ENCODE data around the gene BCR. TPM values are rescaled to one million over a fixed set of nuclear protein-coding genes. Genes with fewer than 3 reads are reported as not detected.

BCR gene
- total and polyA plus RNA-seq, 2 of the 4 experiments (the other 2 are of a cell fraction): 28.9 to 44.6 TPM

- Histone ChIP-seq H2BK120ac (ENCODE audit: low read depth, low read length) (no peak overlapping the region), H2AFZ (replicated peaks; ENCODE audit: low read length, poor library complexity) (no peak overlapping the region), H3K18ac (ENCODE audit: low read depth, low read length) (no peak overlapping the region), H4K20me1 (ENCODE audit: insufficient read depth, low read length) (no peaks in the 10 kb centered on the region), H3K9ac (ENCODE audit: low read depth, low read length) (no peak overlapping the region), H3K36me3 (ENCODE audit: control insufficient read depth, insufficient read depth, low read length) (no peaks in the 10 kb centered on the region), H2BK5ac (ENCODE audit: low read depth, low read length, poor library complexity, severe bottlenecking) (no peak overlapping the region), H3K56ac (ENCODE audit: extremely low read depth, insufficient read depth, low read length) (no peak overlapping the region), H3K4me2 (ENCODE audit: low read depth, low read length) (no peak overlapping the region), H3K14ac (replicated peaks; ENCODE audit: low read depth, low read length) (no peak overlapping the region), H3K9me1 (ENCODE audit: insufficient read depth, low read length) (no peaks in the 10 kb centered on the region), H2BK15ac (ENCODE audit: low read depth, low read length) (no peak overlapping the region), H2BK20ac (ENCODE audit: low read depth, low read length) (no peak overlapping the region), H3K4me1 (ENCODE audit: control insufficient read depth, insufficient read depth, low read length) (0 out of 2 replicates have a peak, but pooled peaks cover 4% of the 10 kb centered on the region), H3K4ac (ENCODE audit: low read depth, low read length) (no peak overlapping the region), H3K27ac (ENCODE audit: insufficient read depth, low read length) (no peak overlapping the region), H4K5ac (ENCODE audit: low read depth, low read length) (no peak overlapping the region), H3K23ac (ENCODE audit: low read depth, low read length) (no peak overlapping the region), H3K79me1 (ENCODE audit: low read depth in 1 of 2, low read length in 2 of 2) (no peaks in the 10 kb centered on the region), H3K4me3 (ENCODE audit: insufficient read depth, low read depth, low read length) (no peak overlapping the region), H4K8ac (ENCODE audit: low read depth in 2 of 2, low read length in 2 of 2) (no peak overlapping the region), H2AK9ac (replicated peaks; ENCODE audit: low read depth, low read length, poor library complexity) (no peak overlapping the region), H2AK5ac (ENCODE audit: low read depth, low read length) (no peak overlapping the region), H4K91ac (ENCODE audit: insufficient read depth, low read depth, low read length) (no peak overlapping the region), H3K9me3 (ENCODE audit: control insufficient read depth, insufficient read depth, low read length) (no peaks in the 10 kb centered on the region), H3K27me3 (ENCODE audit: control insufficient read depth, insufficient read depth, low read length) (no peaks in the 10 kb centered on the region; the same call in 1 of the 2 replicates)
- no TSS peak for BruUV-seq (replicated peaks)
- POLR2A ChIA-PET (ENCODE audit: unreplicated experiment): no interaction called here
- dilution Hi-C loops (cut with HindIII; ENCODE audit: low sequenced_read_pairs, unreplicated experiment) (no loop called here), intact Hi-C loops (cut with micrococcal nuclease) (no loop called here), in situ Hi-C loops (cut with MboI; ENCODE audit: low sequenced_read_pairs) (no loop called here)
- CTCF ChIA-PET: interaction anchor here (1.0 kb wide), 1 partner anchor 12 kb away, joined by 3 read pairs; no protein-coding TSS in a partner anchor
- no peak for TF ChIP-seq RCOR1 (IDR thresholded peaks at IDR 0.05; ENCODE audit: insufficient replicate concordance, low read length)
- TF ChIP-seq MXI1 (IDR thresholded peaks at IDR 0.05; ENCODE audit: borderline replicate concordance, low read depth, low read length): no peak
- TF ChIP-seq RAD21 (IDR thresholded peaks at IDR 0.05; ENCODE audit: low read length): no peak
- no peak for TF ChIP-seq ELK1 (IDR thresholded peaks at IDR 0.05; ENCODE audit: borderline replicate concordance, low read depth, low read length)
- no peak for TF ChIP-seq RFX5 (IDR thresholded peaks at IDR 0.05; ENCODE audit: low read depth, low read length)
- no peak for TF ChIP-seq MAFK (IDR thresholded peaks at IDR 0.05; ENCODE audit: low read depth, low read length)
- TF ChIP-seq, protein P1, sequence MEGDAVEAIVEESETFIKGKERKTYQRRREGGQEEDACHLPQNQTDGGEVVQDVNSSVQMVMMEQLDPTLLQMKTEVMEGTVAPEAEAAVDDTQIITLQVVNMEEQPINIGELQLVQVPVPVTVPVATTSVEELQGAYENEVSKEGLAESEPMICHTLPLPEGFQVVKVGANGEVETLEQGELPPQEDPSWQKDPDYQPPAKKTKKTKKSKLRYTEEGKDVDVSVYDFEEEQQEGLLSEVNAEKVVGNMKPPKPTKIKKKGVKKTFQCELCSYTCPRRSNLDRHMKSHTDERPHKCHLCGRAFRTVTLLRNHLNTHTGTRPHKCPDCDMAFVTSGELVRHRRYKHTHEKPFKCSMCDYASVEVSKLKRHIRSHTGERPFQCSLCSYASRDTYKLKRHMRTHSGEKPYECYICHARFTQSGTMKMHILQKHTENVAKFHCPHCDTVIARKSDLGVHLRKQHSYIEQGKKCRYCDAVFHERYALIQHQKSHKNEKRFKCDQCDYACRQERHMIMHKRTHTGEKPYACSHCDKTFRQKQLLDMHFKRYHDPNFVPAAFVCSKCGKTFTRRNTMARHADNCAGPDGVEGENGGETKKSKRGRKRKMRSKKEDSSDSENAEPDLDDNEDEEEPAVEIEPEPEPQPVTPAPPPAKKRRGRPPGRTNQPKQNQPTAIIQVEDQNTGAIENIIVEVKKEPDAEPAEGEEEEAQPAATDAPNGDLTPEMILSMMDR (conservative IDR thresholded peaks at IDR 0.05; ENCODE audit: low read depth, low read length): no peak
- TF ChIP-seq POLR2A (IDR thresholded peaks at IDR 0.05; ENCODE audit: low read depth, low read length): no peak
- no peak for TF ChIP-seq BHLHE40 (IDR thresholded peaks at IDR 0.05; ENCODE audit: low read depth, low read length)
- TF ChIP-seq, protein P2, sequence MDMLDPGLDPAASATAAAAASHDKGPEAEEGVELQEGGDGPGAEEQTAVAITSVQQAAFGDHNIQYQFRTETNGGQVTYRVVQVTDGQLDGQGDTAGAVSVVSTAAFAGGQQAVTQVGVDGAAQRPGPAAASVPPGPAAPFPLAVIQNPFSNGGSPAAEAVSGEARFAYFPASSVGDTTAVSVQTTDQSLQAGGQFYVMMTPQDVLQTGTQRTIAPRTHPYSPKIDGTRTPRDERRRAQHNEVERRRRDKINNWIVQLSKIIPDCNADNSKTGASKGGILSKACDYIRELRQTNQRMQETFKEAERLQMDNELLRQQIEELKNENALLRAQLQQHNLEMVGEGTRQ (IDR thresholded peaks at IDR 0.05; ENCODE audit: low read depth, low read length): no peak
- no peak for TF ChIP-seq CEBPB (IDR thresholded peaks at IDR 0.05; ENCODE audit: low read depth, low read length)
- TF ChIP-seq NFE2L2 (IDR thresholded peaks at IDR 0.05; ENCODE audit: low read depth, low read length): no peak
- no peak for TF ChIP-seq MAZ (IDR thresholded peaks at IDR 0.05; ENCODE audit: borderline replicate concordance, low read depth, low read length)
- no peak for TF ChIP-seq CHD1 (IDR thresholded peaks at IDR 0.05; ENCODE audit: low read depth, low read length)
- TF ChIP-seq SMC3 (IDR thresholded peaks at IDR 0.05; ENCODE audit: low read depth, low read length): no peak
- ATAC-seq (ENCODE audit: low read depth): no peak
- no peak for DNase-seq
These were observed 39.9 kb upstream of the BCR start for GRCh38 chr22:23140385-23140784.

Measured in IMR-90 (cell line).